Left ventricle myocardium superior (tissue), 1 donor: ENCODE measurements around the gene TASP1. TPM values are rescaled to one million over a fixed set of nuclear protein-coding genes. Genes with fewer than 3 reads are reported as not detected.
"Not testable (repeated sequence)": the region's sequence is repeated elsewhere in the genome, so short reads cannot be mapped to it uniquely, and the experiment has no call there.

Experiments used
- ATAC-seq: fragments of 200-7000 bp; cut with Tn5 transposase; one replicate; pipeline ENCODE4 v1.9.1; 2020; ENCODE audit warnings: mild to moderate bottlenecking, moderate library complexity
- DNase-seq: peaks from one replicate; pipeline ENCODE4 v3.0.0-alpha.2; 2020
- intact Hi-C: fragments of 100-400 bp; cut with micrococcal nuclease; formaldehyde crosslinking; loops from one replicate; pipeline ENCODE4 v1.11.0; 2022
- total RNA-seq: library from RNA; stranded (reverse); fragmentation: NEBNext Ultra II Directional; extraction: Animal tissue kit (Norgen Biotek cat#: 25700); gene quantifications from one replicate; pipeline ENCODE4 v1.2.1, GENCODE V29; 2021
- donor health status: DM: no; HTN: yes; CAD: no; lungs with severe emphysema.

TASP1 gene
- total RNA-seq, 1 donor from 2014 or later = 5.0 TPM

DNA sequence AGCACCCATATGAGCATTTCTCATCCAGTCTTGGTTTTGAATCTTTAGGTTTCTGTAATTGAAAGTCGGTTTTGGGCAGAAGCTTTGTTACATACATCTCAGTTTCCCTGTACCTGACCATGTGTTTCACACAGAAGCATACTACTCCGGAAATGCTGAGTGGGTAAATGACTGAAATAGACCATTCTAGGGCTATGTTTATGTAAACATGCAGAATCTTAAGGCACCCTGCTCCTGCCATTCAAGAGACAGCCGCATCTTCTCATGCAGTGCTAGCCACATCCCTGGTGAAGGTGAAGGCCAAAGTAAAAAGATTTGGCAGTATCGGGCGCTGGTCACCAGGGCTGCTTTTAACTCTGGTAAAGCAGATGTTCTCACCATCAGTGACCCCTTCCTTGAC is 246.3 kb downstream of the TASP1 start:
- DNase-seq = no peak
- intact Hi-C loops = loop anchor here (10.0 kb wide), 1 partner anchor 198 kb away; no protein-coding TSS in a partner anchor
- no peak for ATAC-seq

DNA sequence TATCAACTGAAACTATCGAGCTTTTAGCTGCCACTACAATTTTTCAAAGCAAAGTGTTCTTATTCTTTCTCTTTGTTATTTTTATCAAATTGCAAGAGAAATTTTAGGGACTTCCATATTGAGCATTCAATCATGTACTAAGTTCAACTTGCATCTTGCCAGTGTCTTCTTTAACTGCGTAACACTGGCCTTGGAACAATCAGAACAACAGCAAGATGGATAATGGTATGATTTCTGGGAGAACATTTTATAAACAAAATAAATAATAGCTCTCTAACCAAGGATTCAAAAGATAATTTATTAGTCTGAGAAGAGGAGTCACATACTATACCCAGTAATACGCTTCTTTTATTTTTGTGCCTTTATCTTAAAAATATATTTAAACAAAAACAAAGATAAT is 249.6 kb downstream of the TASP1 start:
- intact Hi-C loops = no loop called here
- no peak for ATAC-seq
- no peak for DNase-seq

DNA sequence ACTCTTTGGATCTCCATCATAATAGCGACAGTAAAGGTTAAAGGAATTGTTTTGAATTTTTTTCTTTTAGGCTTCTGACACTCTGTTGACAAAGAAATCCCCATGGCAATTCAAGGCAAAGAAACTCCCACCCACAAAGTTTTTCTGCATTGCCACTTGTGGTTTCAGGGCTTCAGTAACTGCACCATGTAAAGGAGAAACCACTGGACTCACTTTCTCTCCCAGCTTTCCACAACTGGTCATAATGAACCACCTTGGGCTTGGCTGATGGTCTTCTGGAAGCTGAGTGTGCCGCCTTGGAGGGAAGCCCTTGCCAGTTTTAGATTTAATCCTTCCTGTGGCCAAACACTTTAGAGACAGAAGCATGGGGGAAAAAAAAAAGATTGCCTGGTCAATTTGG is 254.6 kb downstream of the TASP1 start:
- intact Hi-C loops = no loop called here
- no peak for ATAC-seq
- DNase-seq = no peak

DNA sequence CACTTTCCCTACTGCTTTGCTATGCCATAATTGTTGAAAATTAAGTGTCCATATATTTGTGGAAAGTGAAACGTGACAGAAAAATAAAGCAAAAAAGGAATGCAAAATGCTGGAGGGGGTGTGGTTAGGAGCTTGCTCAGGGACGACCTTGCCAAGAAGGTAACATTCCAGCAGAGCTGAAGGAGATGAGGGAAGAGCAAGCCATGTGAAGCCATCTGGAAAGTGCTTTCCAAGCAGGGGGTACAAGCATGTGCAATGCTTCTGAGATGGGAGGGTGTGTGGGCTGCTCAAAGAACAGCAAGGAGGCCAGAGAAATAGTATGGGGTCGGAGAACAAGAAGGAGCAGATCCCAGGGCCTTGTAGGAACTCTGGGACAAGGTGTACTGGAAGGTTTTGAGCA is 255.9 kb downstream of the TASP1 start:
- DNase-seq (no peak), ATAC-seq (no peak)
- intact Hi-C loops = no loop called here

GRCh38 chr20:13380497-13381229 is 258.1 kb downstream of the TASP1 start:
- ATAC-seq, intact Hi-C loops, DNase-seq: not testable (repeated sequence)

DNA sequence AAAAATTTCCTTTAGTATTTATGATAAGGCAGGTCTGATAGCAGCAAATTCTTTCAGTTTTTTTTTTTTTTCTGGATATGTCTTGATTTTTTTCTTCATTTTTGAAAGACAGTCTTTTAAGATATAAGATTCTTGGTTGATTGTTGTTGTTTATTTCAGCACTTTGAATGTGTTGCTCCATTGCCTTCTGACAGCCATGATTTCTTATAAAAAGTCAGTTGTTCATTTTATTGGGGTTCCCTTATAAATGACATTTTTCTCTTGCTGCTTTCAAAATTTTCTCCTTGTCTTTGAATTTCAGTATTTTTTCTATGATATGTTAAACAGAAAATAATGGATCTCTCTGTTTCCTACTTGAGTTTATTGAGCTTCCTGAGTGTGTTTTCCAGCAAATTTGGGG is 265.3 kb downstream of the TASP1 start:
- intact Hi-C loops = no loop called here
- DNase-seq (no peak), ATAC-seq (no peak)

DNA sequence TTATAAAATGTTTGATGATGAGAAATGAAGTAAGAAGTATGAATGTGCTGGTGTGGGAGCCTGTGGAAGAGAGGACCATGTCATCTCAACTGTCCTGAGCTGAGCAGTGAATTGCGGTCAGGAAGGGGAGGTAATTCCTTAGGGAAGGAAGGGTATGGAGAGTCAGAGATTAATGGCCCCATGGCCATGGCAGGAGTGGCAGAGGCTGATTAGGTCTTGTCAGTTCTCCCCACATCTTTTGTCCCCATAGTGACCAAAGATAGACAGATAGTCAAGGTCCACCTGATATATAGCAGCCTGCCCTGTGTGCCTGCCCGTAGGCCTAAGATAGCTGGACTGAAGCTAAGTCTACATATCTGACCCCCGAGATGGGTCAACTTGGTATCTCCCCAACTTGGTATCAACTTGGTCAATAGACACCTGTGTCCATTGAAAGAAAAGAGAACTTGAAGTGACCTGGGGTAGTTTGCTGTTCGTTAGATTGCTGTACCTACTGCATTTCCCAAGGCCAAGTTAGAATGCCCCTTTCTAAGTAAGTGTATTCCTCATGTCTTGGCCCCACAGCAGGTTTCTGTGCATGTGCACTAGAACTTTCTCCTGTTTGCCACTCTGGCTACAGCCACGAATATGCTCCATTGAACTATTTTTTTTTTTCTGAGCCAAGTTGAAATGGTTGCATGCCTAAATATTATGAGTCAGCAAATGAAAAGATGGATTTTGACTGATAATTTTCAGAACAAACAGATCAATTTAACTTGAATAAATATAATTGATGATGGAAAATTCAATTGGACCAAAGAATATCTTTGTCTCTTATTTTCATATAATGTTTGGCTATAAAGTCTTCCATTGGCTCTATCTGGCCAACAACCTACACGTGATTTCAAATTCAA is 274.2 kb downstream of the TASP1 start:
- intact Hi-C loops = no loop called here
- DNase-seq (no peak), ATAC-seq (no peak)

GRCh38 chr20:13363473-13363872 is 275.3 kb downstream of the TASP1 start:
- intact Hi-C loops = no loop called here
- no peak for ATAC-seq
- DNase-seq = no peak

GRCh38 chr20:13362165-13362564 is 276.6 kb downstream of the TASP1 start:
- intact Hi-C loops, ATAC-seq, DNase-seq: not testable (repeated sequence)

- ATAC-seq, intact Hi-C loops, DNase-seq: not testable (repeated sequence)
Observed at GRCh38 chr20:13358936-13359335, 279.8 kb downstream of the TASP1 start.

- DNase-seq, intact Hi-C loops, ATAC-seq: not testable (repeated sequence)
Observed at GRCh38 chr20:13357782-13358181, 280.9 kb downstream of the TASP1 start.

GRCh38 chr20:13356591-13356990 is 282.1 kb downstream of the TASP1 start:
- ATAC-seq (no peak), DNase-seq (no peak)
- intact Hi-C loops = no loop called here

DNA sequence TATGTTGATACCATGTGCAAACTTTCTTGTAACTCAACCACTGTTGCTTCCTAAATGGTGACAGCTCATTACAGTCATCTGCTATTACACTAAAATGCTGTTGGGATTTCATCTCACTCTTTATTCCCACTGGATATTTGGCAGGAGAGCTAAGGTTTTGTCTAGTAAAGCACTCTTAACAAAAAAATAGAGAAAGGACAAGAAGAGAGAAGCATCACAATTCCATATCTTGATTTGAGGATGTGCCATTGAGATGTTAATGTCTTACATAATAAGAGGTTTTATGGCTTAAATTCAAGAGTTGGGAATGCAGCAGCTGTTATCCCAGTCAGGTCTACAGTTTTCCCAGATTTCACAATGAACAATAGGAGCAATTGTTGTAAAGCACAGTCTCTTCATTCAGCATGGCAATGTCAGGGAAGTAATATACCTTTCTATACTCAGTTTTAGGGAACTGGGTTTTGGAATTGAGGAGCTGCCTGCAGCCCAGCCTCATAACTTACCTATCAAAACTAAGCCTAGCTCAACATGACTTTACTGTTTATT is 282.7 kb downstream of the TASP1 start:
- intact Hi-C loops = no loop called here
- ATAC-seq (no peak), DNase-seq (no peak)

DNA sequence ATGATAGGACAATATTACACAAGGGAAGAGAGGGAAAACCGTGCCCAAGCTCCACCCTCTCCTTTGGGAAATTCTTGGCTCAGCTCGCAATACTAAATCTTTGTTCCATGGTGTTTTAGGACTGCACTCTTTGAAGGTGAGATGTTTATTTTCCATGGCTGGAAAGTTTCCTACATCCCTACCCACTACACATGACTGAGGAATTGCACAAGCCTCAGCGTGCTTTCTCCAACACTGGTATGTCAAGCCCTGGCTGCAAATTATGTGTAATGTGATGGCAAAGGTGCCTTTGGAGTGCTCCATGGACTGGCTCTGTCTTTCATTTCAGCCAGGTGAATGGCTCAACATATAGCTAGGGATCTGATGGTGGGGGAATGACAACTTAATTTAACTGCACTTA is 283.3 kb downstream of the TASP1 start:
- ATAC-seq (no peak), DNase-seq (no peak)
- intact Hi-C loops = no loop called here

GRCh38 chr20:13353261-13353945 is 285.3 kb downstream of the TASP1 start:
- intact Hi-C loops = no loop called here
- DNase-seq = no peak
- no peak for ATAC-seq

GRCh38 chr20:13349235-13349604 is 289.5 kb downstream of the TASP1 start:
- DNase-seq = no peak
- intact Hi-C loops = no loop called here
- ATAC-seq = no peak

DNA sequence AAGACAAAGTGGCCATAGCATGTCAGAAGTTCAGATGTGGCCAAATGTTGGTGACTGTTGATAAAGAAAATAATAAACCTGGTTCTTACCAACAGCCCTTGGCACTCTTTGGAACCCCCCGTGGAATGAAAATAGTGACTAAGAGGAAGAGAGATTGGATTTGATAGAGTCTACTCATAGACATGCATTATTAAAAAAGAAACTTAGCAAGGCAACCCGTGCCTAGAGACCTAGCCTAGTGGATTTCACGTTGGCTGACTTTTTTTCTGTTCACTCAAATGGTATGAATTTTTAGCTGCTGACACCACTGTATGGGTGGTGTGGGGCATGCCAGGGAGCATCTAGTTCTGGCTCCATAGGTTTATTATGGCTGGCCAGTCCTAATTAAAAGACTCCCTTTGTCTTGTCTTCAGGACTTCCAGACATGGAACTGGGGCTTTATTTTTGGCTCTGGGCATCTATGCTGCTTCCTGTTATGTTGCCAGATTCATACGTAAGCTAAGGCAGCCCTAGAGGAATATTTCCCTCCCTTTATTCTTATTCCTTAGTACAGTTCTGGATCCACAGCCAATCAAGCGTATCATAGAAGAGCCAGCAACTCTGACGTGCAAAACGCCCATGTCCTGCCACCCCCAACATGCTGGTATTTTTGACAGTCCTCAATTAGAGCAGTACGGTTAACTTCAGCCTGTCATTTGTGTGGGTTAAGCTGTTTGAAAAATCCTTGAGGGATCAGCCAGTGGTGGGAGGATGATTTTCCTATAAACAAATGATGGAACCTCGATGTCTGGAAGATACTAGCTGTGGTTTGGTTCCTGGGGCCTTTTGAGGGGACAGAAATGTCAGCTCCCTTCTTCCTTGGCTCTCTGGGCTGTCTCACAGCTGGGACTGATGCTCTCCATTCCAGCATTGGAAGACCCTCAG is 290.2 kb downstream of the TASP1 start:
- ATAC-seq (no peak), DNase-seq (no peak)
- intact Hi-C loops = no loop called here

DNA sequence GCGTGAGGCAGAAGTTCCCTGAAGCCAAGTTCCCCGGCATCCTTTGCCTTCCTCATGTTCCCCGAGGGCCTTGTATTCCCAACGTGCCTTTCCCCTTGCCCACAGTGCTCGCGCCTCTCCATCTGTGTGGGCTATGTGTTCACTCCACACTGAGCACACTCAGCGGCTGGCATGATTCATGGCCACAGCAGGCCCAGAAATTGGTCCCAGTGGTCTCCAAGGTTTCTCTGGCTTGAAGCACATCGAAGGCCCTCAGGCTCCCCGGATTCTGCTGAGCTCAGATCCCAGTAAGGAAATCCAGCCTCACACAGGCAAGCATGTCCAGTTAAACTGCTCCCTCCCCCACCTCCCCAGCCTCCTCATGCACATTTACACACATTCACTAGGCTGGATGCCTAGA is 294.1 kb downstream of the TASP1 start:
- intact Hi-C loops = no loop called here
- no peak for DNase-seq
- ATAC-seq = no peak
